K562 (cell line): Measurements from ENCODE around the gene ST6GALNAC2. TPM values are rescaled to one million over a fixed set of nuclear protein-coding genes. Genes with fewer than 3 reads are reported as not detected.
A peak's percentile ranks its signal among the peaks of the same experiment; 100 is the strongest.

ENCODE experiments used
- ARID1B ChIP-seq: fragments of 450-650 bp; IDR thresholded peaks from 2 replicates; pipeline ENCODE4 v1.6.1; 2016; ENCODE audit warnings: antibody characterized with exemption, mild to moderate bottlenecking, inconsistent platforms
- CHD2 ChIP-seq: IDR thresholded peaks from 2 replicates; pipeline ENCODE4 v1.6.1; 2011; ENCODE audit warnings: low read depth, low read length
- GATAD2B ChIP-seq: fragments of 450-650 bp; IDR thresholded peaks from 2 replicates; pipeline ENCODE4 v1.6.1; 2017; ENCODE audit warnings: mild to moderate bottlenecking, borderline replicate concordance
- HCFC1 ChIP-seq: IDR thresholded peaks from 2 replicates; pipeline ENCODE4 v1.6.1; 2012; ENCODE audit warnings: low read depth, low read length, improper control_type of control experiment
- ILF3 ChIP-seq: fragments of 450-650 bp; IDR thresholded peaks from 2 replicates; pipeline ENCODE4 v1.6.1; 2018; ENCODE audit warnings: antibody characterized with exemption, mild to moderate bottlenecking, moderate library complexity, borderline replicate concordance
- JUND ChIP-seq, 2 experiments: IDR thresholded peaks; 2 replicates in 1 of 2; 3 replicates in 1 of 2; pipeline ENCODE4 v1.6.1; 2011; ENCODE audit warnings: borderline replicate concordance in 2 of 2, low read depth in 2 of 2, low read length in 2 of 2, improper control_type of control experiment in 1 of 2, missing biosample characterization in 1 of 2, missing genetic modification characterization in 1 of 2, missing genetic modification reagents in 1 of 2
- LCOR ChIP-seq: sonication (generic); formaldehyde crosslinking; IDR thresholded peaks from 2 replicates; pipeline ENCODE4 v1.8.0; 2022; ENCODE audit warnings: mild to moderate bottlenecking, missing genetic modification reagents
- LEF1 ChIP-seq: fragments of 450-650 bp; IDR thresholded peaks from 2 replicates; pipeline ENCODE4 v1.6.1; 2016; ENCODE audit warnings: mild to moderate bottlenecking
- MAFK ChIP-seq: IDR thresholded peaks from 2 replicates; pipeline ENCODE4 v1.6.1; 2011; ENCODE audit warnings: low read length, improper control_type of control experiment
- MTA3 ChIP-seq: fragments of 450-650 bp; formaldehyde crosslinking; IDR thresholded peaks from 2 replicates; pipeline ENCODE4 v1.6.1; 2017; ENCODE audit warnings: mild to moderate bottlenecking, borderline replicate concordance
- NFE2 ChIP-seq: IDR thresholded peaks from 2 replicates; pipeline ENCODE4 v1.6.1; 2014; ENCODE audit warnings: antibody characterized with exemption, low read depth
- NFRKB ChIP-seq: fragments of 450-650 bp; IDR thresholded peaks from 2 replicates; pipeline ENCODE4 v1.6.1; 2016; ENCODE audit warnings: low read depth
- NUFIP1 ChIP-seq: fragments of 450-650 bp; IDR thresholded peaks from 2 replicates; pipeline ENCODE4 v1.6.1; 2018; ENCODE audit not compliant: partially characterized antibody
- PHB2 ChIP-seq: fragments of 450-650 bp; IDR thresholded peaks from 2 replicates; pipeline ENCODE4 v1.6.1; 2017; ENCODE audit warnings: low read depth
- SMAD4 ChIP-seq: fragments of 250-450 bp; sonication (Bioruptor Pico); conservative IDR thresholded peaks from 2 replicates; pipeline ENCODE4 v1.8.0; 2021; ENCODE audit warnings: inconsistent platforms, mild to moderate bottlenecking, moderate library complexity
- SMARCE1 ChIP-seq: fragments of 450-650 bp; IDR thresholded peaks from 2 replicates; pipeline ENCODE4 v1.7.1; 2016; ENCODE audit warnings: mild to moderate bottlenecking
- SMC3 ChIP-seq: conservative IDR thresholded peaks from 2 replicates; pipeline ENCODE4 v1.6.1; 2011; ENCODE audit warnings: low read depth, low read length, improper control_type of control experiment; ENCODE audit not compliant: insufficient read depth
- ZNF316 ChIP-seq: fragments of 450-650 bp; IDR thresholded peaks from 2 replicates; pipeline ENCODE4 v1.6.1; 2016
- polyA plus RNA-seq, 8 experiments: library from polyadenylated mRNA; depleted of rRNA in 4 of 8; stranded (reverse) in 5 of 8; unstranded in 3 of 8; fragments of >200 nt; fragmentation: Nextera tagmentation in 2 of 8; fragmentation: Illumina TruSeq in 1 of 8; extraction: Ambion mirVana in 2 of 8; extraction: Trizol in 1 of 8; gene quantifications; 2 replicates each; pipeline versions ENCODE4 v1.2.1 to v1.2.3, GENCODE V29; 2011 to 2014; ENCODE audit warnings: inconsistent platforms in 1 of 8, missing spikeins in 1 of 8
- total RNA-seq, 7 experiments: library from RNA; depleted of rRNA in 6 of 7; stranded (reverse); fragments of >200 nt in 6 of 7; fragmentation: Illumina TruSeq in 2 of 7; extraction: Trizol in 2 of 7; gene quantifications; 2 replicates each; pipeline versions ENCODE4 v1.2.1 to v1.2.3, GENCODE V29; 2011 to 2021; ENCODE audit warnings: low replicate concordance in 1 of 7
- TF ChIP-seq, protein P1 (sequence below): IDR thresholded peaks from 2 replicates; pipeline ENCODE4 v1.6.1; 2012; ENCODE audit warnings: low read depth, low read length, improper control_type of control experiment, borderline replicate concordance
- TF ChIP-seq, protein P2 (sequence below): sonication (generic); formaldehyde crosslinking; IDR thresholded peaks from 2 replicates; pipeline ENCODE4 v1.8.0; 2022; ENCODE audit warnings: missing genetic modification reagents, mild to moderate bottlenecking, borderline replicate concordance
- TF ChIP-seq, protein P3 (sequence below), 2 experiments: IDR thresholded peaks in 1 of 2; conservative IDR thresholded peaks in 1 of 2; 2 replicates each; pipeline ENCODE4 v1.6.1; 2016; ENCODE audit warnings: low read depth in 2 of 2, mild to moderate bottlenecking in 1 of 2, missing compliant biosample characterization in 1 of 2, missing genetic modification characterization in 1 of 2, moderate library complexity in 1 of 2

The ST6GALNAC2 gene
- total and polyA plus RNA-seq, 9 of the 15 experiments (the other 6 are each of a cell fraction or from before 2014, with no cell fraction given): 0.18 TPM; not detected in 8

DNA sequence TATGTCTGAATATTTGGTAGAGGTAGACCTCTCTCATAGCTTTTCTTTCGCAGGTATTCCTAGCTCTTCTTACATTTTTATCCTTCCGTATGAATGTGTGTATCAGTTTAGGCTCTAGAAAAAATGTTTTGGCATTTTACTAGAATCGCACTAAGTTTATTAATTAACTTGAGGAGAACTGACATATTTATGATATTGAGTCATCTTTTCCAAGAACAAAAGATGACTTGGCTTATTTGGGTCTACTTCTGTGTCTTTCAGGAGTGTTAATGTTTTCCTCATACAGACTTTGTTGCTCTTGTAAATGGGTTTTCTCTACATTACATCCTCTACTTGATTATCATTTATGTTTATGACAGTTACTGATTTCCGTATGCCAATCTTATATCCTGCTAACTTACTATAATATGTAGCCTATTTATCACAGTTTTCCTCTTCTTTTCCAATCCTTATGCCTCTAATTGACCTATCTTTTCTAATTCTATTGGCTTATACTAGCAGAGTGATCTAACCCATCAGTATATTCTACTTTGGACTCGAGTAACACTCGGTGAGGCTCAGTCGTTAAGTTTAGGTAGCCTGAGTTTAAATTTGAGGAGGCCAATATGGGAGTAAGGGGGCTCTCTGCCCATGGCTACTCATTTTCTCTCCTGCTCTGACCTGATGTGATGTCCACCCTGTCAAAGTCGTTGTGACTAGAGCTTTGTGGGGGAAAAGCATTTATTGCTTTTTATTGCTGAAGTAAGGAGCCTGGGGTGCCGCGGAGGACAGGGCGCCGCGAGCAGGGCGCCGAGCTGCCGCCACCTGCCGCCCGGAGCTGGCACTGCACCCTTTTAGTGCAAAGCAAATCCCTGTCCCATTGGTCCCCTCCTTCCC, 37.8 kb upstream of the ST6GALNAC2 start (continued):
- TF ChIP-seq, protein P1, sequence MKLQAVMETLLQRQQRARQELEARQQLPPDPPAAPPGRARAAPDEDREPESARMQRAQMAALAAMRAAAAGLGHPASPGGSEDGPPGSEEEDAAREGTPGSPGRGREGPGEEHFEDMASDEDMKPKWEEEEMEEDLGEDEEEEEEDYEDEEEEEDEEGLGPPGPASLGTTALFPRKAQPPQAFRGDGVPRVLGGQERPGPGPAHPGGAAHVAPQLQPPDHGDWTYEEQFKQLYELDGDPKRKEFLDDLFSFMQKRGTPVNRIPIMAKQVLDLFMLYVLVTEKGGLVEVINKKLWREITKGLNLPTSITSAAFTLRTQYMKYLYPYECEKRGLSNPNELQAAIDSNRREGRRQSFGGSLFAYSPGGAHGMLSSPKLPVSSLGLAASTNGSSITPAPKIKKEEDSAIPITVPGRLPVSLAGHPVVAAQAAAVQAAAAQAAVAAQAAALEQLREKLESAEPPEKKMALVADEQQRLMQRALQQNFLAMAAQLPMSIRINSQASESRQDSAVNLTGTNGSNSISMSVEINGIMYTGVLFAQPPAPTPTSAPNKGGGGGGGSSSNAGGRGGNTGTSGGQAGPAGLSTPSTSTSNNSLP: peak; percentile 58; the same call in 1 of the 2 replicates
- TF ChIP-seq MTA3 (peak; percentile 62; the same call in 1 of the 2 replicates), SMC3 (peak; percentile 90), LEF1 (0 out of 2 replicates have a peak, but pooled peaks have one; percentile 43), NFE2 (peak; percentile 69), CHD2 (peak; percentile 30; the same call in 1 of the 2 replicates), NFRKB (no peak), JUND (IDR thresholded peaks at IDR 0.05; ENCODE audit: borderline replicate concordance, low read depth, low read length) (peak; percentile 86), JUND (tag; IDR thresholded peaks at IDR 0.05; ENCODE audit: borderline replicate concordance, low read depth, low read length) (peak; percentile 95; the same call in 2 of the 3 replicates), LCOR (CRISPR knock-in tag) (no peak), ZNF316 (peak; percentile 89), SMAD4 (CRISPR knock-in tag) (no peak), GATAD2B (peak; percentile 69; the same call in 1 of the 2 replicates), ILF3 (0 out of 2 replicates have a peak, but pooled peaks have one; percentile 27), ARID1B (peak; percentile 76), PHB2 (0 out of 2 replicates have a peak, but pooled peaks have one; percentile 14), SMARCE1 (peak; percentile 79), HCFC1 (peak; percentile 38; the same call in 1 of the 2 replicates), NUFIP1 (no peak), MAFK (0 out of 2 replicates have a peak, but pooled peaks have one; percentile 17)
- TF ChIP-seq, protein P2, sequence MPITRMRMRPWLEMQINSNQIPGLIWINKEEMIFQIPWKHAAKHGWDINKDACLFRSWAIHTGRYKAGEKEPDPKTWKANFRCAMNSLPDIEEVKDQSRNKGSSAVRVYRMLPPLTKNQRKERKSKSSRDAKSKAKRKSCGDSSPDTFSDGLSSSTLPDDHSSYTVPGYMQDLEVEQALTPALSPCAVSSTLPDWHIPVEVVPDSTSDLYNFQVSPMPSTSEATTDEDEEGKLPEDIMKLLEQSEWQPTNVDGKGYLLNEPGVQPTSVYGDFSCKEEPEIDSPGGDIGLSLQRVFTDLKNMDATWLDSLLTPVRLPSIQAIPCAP (CRISPR knock-in tag): no peak
- TF ChIP-seq, protein P3, sequence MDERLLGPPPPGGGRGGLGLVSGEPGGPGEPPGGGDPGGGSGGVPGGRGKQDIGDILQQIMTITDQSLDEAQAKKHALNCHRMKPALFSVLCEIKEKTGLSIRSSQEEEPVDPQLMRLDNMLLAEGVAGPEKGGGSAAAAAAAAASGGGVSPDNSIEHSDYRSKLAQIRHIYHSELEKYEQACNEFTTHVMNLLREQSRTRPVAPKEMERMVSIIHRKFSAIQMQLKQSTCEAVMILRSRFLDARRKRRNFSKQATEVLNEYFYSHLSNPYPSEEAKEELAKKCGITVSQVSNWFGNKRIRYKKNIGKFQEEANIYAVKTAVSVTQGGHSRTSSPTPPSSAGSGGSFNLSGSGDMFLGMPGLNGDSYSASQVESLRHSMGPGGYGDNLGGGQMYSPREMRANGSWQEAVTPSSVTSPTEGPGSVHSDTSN (CRISPR knock-in tag; IDR thresholded peaks at IDR 0.05; ENCODE audit: low read depth): no peak
- TF ChIP-seq, protein P3 (tag; conservative IDR thresholded peaks at IDR 0.05; ENCODE audit: low read depth): peak; percentile 90
